Left forelimb (tissue), 1 donor: Measurements from ENCODE around the gene MTCL1.

Experiments
- DNase-seq: peaks from one replicate; pipeline ENCODE4 v3.0.0-alpha.2; 2018; ENCODE audit warnings: low spot score

MTCL1 gene

DNA sequence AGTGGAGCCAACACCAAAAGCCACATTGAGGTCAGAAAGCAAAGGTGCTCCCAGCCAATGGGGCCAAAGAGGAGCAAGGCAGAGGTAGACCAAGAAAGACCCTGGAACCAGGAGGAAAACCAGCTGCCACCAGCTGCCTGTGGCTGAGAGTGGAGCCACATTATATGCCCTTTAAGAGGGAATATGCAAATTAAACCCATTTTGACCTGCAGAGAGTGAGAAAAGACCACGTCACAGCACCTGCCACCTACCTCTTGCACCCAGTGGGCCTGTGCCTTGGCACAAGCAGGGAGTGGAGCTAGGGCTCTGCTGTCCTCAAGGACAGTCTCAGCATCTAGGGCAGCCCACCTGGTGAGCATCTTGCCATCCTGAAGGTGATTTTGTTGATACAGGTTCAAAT lies 161.3 kb downstream of the MTCL1 start:
- DNase-seq = no peak

DNA sequence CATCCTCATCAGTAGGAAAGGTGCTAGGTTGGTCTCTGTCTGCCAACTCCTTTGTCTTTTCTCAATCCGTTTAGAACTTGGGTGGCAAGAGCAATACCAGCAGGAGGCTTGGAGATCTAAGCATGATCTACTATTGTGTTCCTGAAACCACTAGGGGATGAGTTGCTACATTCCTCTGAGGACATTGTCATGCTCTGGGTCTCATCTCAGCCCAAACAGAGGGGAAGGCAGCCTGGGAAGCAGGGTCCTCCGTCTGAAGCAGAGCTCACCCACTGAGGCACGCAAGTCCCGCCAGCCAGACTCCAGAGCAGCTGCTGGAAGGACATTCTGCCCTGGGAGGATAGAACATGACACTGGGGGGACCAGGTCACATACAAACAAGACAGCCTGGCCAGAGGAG lies 162.9 kb downstream of the MTCL1 start:
- no peak for DNase-seq

DNA sequence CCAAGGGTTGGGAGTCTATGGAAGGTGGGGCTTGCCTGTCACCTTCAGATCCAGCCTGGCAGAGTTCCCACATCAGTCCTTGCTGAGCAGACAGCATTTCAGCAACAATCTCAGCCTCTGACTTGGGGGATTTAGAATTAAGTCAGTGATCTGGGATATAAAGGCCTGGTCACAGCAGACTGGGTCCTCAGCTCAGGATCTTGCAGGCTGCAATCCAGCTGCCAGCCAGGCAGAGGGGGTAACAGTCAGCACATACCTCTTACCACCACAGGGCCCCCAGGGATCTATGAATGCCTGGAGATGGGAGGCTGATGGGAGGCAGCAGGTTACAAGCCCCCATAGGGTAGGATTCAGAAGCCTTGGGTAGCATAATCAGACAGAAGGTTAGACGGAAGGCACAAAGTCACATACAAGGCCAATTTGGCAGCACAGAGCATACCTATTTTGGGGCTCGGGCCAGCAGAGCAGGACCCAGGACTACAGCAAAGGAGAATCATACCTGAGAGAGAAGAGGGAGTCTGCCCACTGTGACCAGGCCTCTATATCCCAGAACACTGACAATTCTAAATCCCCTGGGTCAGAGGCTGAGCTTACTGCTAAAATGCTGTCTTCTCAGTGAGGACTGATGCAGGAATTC lies 163.5 kb downstream of the MTCL1 start:
- DNase-seq = no peak

DNA sequence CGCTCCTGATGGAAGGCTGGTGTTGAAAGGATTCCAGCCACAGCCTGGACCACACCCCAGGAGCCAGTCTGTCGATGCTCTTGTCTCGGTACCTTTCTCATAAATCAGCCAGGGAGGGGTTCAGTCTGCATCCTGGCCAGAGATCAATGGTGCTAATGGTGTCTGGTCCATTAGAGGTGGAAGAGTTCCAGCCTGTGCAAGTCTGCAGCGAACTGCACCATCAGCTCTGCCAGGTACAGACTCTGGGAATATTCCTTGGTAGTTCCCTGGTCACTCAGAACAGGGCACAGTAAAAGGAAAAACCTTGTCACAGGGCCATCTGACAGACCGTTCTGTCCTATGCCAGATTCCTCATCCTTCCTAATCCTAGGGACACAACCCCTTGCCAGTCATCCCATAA lies 164.3 kb downstream of the MTCL1 start:
- DNase-seq = no peak

DNA sequence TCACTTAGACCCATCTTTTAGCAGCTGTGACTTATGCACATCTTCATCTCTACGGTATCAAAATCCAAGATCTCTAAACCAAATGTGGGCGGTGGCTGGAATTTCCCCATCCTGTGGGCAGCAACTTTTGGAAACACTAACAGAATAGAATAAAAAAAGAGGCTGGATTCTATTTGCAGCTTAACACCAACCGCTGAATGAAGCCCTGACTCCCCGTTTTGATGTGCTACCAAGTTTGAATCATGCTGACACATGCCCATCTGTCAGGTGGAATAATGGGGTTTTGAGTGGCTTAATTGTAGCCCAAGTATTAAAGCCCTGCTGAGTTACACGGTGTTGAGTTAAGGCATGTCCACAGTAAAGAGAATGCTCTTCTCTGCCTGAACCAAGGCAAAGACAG lies 165.2 kb downstream of the MTCL1 start:
- DNase-seq = no peak

DNA sequence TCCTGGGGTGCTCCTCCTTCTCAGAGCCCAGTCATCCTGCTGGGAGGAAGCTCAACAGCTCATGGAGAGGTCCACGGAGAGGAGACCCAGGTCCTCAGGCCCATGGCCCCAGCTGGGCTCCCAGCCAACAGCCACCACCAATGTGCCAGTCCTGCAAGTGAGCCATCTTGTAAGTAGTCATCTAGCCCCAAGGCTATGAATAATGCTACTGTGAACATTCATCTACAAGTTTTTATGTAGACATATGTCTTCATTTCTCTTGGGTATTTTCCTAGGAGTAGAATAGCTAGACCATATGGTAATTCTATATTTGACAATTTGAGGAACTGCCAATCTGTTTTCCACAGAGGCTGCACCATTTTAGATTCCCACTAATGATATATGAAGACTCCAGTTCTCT lies 166.1 kb downstream of the MTCL1 start:
- no peak for DNase-seq

DNA sequence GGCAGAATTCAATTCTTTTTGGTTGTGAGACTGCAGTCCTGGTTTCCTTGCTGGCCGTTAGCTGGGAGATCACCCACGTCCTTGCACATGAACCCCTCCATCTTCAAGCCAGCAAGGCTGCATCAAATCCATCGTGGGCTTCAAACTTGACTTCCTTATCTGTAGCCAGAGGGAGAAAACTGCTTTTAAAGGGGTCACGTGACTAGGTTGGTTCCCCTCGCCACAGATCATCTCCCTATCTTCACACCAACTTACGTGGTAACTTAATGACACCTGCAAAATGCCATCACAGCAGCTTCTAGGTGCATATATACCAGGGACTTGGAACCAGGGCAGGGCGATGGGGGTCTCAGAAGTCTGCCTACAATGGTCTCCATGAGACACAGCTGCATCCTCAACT lies 169.5 kb downstream of the MTCL1 start:
- DNase-seq = no peak

DNA sequence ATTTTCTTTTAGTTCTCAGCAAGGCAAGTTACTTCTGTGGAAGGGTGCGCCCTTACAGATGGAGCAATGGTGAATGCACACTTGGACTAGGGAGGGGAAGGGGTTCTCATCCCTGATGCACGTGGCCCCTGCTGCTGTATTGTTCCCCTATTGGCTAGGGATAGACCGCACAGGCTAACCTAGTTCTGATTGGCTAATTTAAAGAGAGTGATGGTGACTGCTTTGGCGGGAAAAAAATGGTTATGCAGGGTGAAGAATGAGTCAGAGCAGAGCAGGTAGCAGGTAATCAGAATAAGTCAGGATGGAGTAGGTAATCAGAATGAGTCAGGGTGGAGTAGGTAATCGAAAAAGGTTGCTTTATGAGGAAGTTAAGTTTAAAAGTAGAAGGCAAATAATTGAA lies 171.5 kb downstream of the MTCL1 start:
- no peak for DNase-seq

DNA sequence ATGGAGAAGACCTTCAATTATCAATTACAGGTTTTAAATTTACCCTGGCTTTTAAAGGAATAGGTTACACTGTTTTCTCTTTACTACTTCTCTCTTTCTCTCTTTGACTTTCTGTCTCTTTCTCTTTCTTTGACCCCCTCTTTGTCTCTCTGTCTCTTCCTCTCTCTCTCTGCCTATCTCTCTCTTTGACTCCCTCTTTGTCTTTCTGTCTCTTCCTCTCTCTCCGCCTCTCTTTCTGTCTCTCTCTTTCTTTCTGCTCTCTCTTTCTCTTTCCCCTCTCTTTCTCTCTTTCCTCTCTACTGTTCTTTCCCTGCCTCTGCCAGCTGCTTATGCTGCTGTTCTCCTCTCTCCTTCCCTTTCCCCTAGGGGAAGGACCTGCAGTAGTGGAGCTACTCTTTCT lies 175.7 kb downstream of the MTCL1 start:
- no peak for DNase-seq
